Kidney (tissue), 14 donors: ENCODE measurements around the gene ANKRD44. TPM values are rescaled to one million over a fixed set of nuclear protein-coding genes. Genes with fewer than 3 reads are reported as not detected.

Source experiments
- DNase-seq, 5 donors: peaks; one replicate each; pipeline ENCODE4 v3.0.0-alpha.2; 2013 to 2020
- FAIRE-seq: peaks from 2 replicates; lab custom pipeline; 2012; peaks lifted over from hg19 to GRCh38; lab: Jason Lieb, UNC
- H3K27ac ChIP-seq, 2 donors: one replicate each; pipeline ENCODE4 v1.7.0; 2013; ENCODE audit warnings: low read depth in 2 of 2, low read length in 2 of 2, inconsistent platforms in 1 of 2
- H3K27me3 ChIP-seq: one replicate; pipeline ENCODE4 v1.7.1; 2013; ENCODE audit warnings: low read length, inconsistent platforms; ENCODE audit not compliant: control insufficient read depth, insufficient read depth
- H3K36me3 ChIP-seq, 3 donors: one replicate each; pipeline versions ENCODE4 v1.7.0 to v1.7.1; 2013; ENCODE audit warnings: low read length in 3 of 3, control low read depth in 1 of 3, inconsistent platforms in 1 of 3; ENCODE audit not compliant: insufficient read depth in 3 of 3, control insufficient read depth in 2 of 3
- H3K4me1 ChIP-seq, 3 donors: one replicate each; pipeline versions ENCODE4 v1.7.0 to v1.7.1; 2013; ENCODE audit warnings: low read length in 3 of 3, inconsistent platforms in 1 of 3, low read depth in 1 of 3; ENCODE audit not compliant: control insufficient read depth in 2 of 3, insufficient read depth in 2 of 3
- H3K4me3 ChIP-seq, 3 donors: one replicate each; pipeline versions ENCODE4 v1.7.0 to v1.8.1; 2013; ENCODE audit warnings: low read length in 3 of 3, control low read depth in 1 of 3, inconsistent platforms in 1 of 3
- H3K9ac ChIP-seq, 3 donors: one replicate each; pipeline versions ENCODE4 v1.7.0 to v1.7.1; 2013; ENCODE audit warnings: low read length in 3 of 3, control low read depth in 1 of 3, inconsistent platforms in 1 of 3
- H3K9me3 ChIP-seq, 3 donors: one replicate each; pipeline versions ENCODE4 v1.7.0 to v1.7.1; 2013; ENCODE audit warnings: low read length in 3 of 3, control low read depth in 1 of 3, inconsistent platforms in 1 of 3; ENCODE audit not compliant: control insufficient read depth in 2 of 3, insufficient read depth in 1 of 3
- CTCF ChIP-seq: IDR thresholded peaks from 3 replicates; pipeline ENCODE4 v1.5.1; 2012; ENCODE audit warnings: mild to moderate bottlenecking, moderate library complexity, borderline replicate concordance; ENCODE audit not compliant: insufficient read depth; ENCODE audit errors: extremely low read depth
- intact Hi-C: fragments of 100-400 bp; cut with DNase I; formaldehyde crosslinking; loops from one replicate; pipeline ENCODE4 v1.11.1; 2022
- polyA plus RNA-seq: library from polyadenylated mRNA; stranded (reverse); fragments of 350-450 nt; fragmentation: Illumina TruSeq; extraction: RNeasy Lipid Tissue Mini Kit (QIAGEN cat#74804); gene quantifications from one replicate; pipeline ENCODE4 v1.2.3, GENCODE V29; 2014; ENCODE audit warnings: low read depth, low replicate concordance; ENCODE audit not compliant: insufficient read depth
- total RNA-seq: library from RNA; stranded (reverse); fragmentation: NEBNext Ultra II Directional; extraction: Animal tissue kit (Norgen Biotek cat#: 25700); gene quantifications from one replicate; pipeline ENCODE4 v1.2.1, GENCODE V29; 2021
- donor health status: control.
- donor health status: control.
- donor health status: control.
- donor health status: control.
- donor health status: control.
- donor health status: DM: yes; HTN: yes; CAD: no.
- donor health status: Normal renal cell carcinoma (clear cell type).

The ANKRD44 gene
- total and polyA plus RNA-seq, 2 donors from 2014 or later: 2.2 to 39.2 TPM

GRCh38 chr2:197340591-197340990 lies 30.0 kb upstream of the ANKRD44 start:
- DNase-seq (no peak), FAIRE-seq (no peak)
- Histone ChIP-seq H3K27me3 (no peaks in the 10 kb centered on the region), H3K9me3 (no peaks in the 10 kb centered on the region), H3K4me1 (no peaks in the 10 kb centered on the region), H3K4me3 (no peak overlapping the region), H3K27ac (no peak overlapping the region), H3K9ac (no peak overlapping the region), H3K36me3 (no peaks in the 10 kb centered on the region)
- intact Hi-C loops: no loop called here
- no peak for TF ChIP-seq CTCF

- H3K4me3 ChIP-seq: no peak overlapping the region
- no peaks in the 10 kb centered on the region for H3K36me3 ChIP-seq
- FAIRE-seq (no peak), DNase-seq (no peak)
- no peaks in the 10 kb centered on the region for H3K27me3 ChIP-seq
- TF ChIP-seq CTCF: no peak
- intact Hi-C loops: no loop called here
- H3K9ac ChIP-seq: no peak overlapping the region
- H3K4me1 ChIP-seq: no peaks in the 10 kb centered on the region
- no peak overlapping the region for H3K27ac ChIP-seq
- no peaks in the 10 kb centered on the region for H3K9me3 ChIP-seq
These were observed 29.1 kb upstream of the ANKRD44 start for GRCh38 chr2:197339496-197340220.

GRCh38 chr2:197339016-197339415 lies 28.4 kb upstream of the ANKRD44 start:
- no peak for TF ChIP-seq CTCF
- no peak for FAIRE-seq
- Histone ChIP-seq H3K27me3 (no peaks in the 10 kb centered on the region), H3K4me1 (no peaks in the 10 kb centered on the region), H3K27ac (no peak overlapping the region), H3K36me3 (no peaks in the 10 kb centered on the region), H3K9me3 (no peaks in the 10 kb centered on the region), H3K4me3 (no peak overlapping the region), H3K9ac (no peak overlapping the region)
- DNase-seq: no peak
- intact Hi-C loops: no loop called here

- intact Hi-C loops: no loop called here
- Histone ChIP-seq H3K27me3 (no peaks in the 10 kb centered on the region), H3K9ac (no peak overlapping the region), H3K36me3 (no peaks in the 10 kb centered on the region), H3K9me3 (no peaks in the 10 kb centered on the region), H3K4me3 (no peak overlapping the region), H3K4me1 (no peaks in the 10 kb centered on the region), H3K27ac (no peak overlapping the region)
- FAIRE-seq (no peak), DNase-seq (no peak)
- TF ChIP-seq CTCF: no peak
These were observed 22.1 kb upstream of the ANKRD44 start for GRCh38 chr2:197332641-197333040.
